Measurements from ENCODE around the gene MAPRE2.
A peak's percentile ranks its signal among the peaks of the same experiment; 100 is the strongest.

The MAPRE2 gene

DNA sequence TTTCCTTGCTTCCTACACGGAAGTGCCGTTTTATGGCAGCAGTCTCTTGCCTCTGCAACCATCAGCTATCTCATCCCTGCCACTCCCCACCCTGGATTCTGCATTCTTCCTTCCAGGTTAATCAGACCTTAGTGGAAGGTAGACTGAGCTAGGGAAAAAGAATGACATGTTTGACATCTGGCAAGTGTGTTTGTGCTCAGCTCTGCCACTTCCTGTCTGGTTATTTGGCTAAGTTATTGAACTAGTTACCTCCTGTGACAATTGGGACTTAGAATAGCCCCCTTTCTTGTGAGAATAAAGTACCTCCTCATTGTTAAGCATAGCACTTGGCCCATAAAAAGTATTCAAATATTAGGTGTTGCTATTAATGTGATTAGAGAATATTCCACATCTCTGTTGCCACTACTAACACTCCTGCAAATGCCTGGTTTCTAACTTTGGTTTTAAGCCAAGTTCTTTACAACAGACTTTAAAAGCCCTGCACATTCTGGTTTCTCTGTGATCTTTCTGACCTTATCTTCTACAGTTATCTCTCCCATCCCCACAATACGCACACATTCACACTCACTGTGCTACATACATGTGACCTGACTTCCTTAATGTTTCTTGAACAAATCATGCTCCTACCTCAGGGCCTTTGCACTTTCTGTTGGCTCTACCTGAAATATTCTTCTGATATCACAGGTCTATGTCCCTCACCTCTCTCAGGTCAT lies 10.8 kb upstream of the MAPRE2 start:
- Histone ChIP-seq H3K9ac (ENCODE audit: low read length) (peak overlapping the region; percentile 71), H2AK5ac (ENCODE audit: low read length, severe bottlenecking) (no peak overlapping the region), H3K4me1 (ENCODE audit: control insufficient read depth, insufficient read depth, low read depth, low read length) (peaks cover 4% of the 10 kb centered on the region), H2BK15ac (ENCODE audit: low read depth, poor library complexity, severe bottlenecking) (no peak overlapping the region), H3K9me3 (ENCODE audit: control insufficient read depth, low read length) (no peaks in the 10 kb centered on the region), H4K91ac (ENCODE audit: low read length) (no peak overlapping the region), H3K36me3 (ENCODE audit: control insufficient read depth in 1 of 2, insufficient read depth in 2 of 2, low read depth in 1 of 2, low read length in 2 of 2) (no peaks in the 10 kb centered on the region), H2AFZ (ENCODE audit: low read depth, low read length) (no peak overlapping the region), H3K23ac (ENCODE audit: low read length in 2 of 2) (no peak overlapping the region), H3K4ac (ENCODE audit: low read depth in 1 of 2, low read length in 2 of 2) (no peak overlapping the region), H3K4me3 (ENCODE audit: insufficient read depth in 1 of 2, low read depth in 1 of 2, low read length in 2 of 2) (peak overlapping the region in 1 of 2 experiments; percentile 28), H2BK12ac (ENCODE audit: low read length in 2 of 2) (no peak overlapping the region), H3K4me2 (ENCODE audit: low read length, poor library complexity, severe bottlenecking) (no peak overlapping the region), H3K18ac (ENCODE audit: low read depth in 1 of 2, low read length in 2 of 2) (no peak overlapping the region), H4K8ac (ENCODE audit: low read length) (peak overlapping the region; percentile 8), H3K79me1 (replicated peaks; ENCODE audit: low read length, poor library complexity, severe bottlenecking) (no peaks in the 10 kb centered on the region), H3K27ac (ENCODE audit: low read length, poor library complexity, severe bottlenecking) (no peak overlapping the region), H2BK5ac (ENCODE audit: low read depth, low read length, poor library complexity, severe bottlenecking) (no peak overlapping the region), H3K14ac (ENCODE audit: low read length in 2 of 2) (no peak overlapping the region), H2BK120ac (ENCODE audit: low read depth, low read length) (no peak overlapping the region), H3K27me3 (ENCODE audit: control insufficient read depth in 1 of 2, insufficient read depth in 1 of 2, low read length in 2 of 2) (no peaks in the 10 kb centered on the region)
- 62% methylated on average over 2 of the region's 3 CpGs for WGBS
- no peak for DNase-seq

DNA sequence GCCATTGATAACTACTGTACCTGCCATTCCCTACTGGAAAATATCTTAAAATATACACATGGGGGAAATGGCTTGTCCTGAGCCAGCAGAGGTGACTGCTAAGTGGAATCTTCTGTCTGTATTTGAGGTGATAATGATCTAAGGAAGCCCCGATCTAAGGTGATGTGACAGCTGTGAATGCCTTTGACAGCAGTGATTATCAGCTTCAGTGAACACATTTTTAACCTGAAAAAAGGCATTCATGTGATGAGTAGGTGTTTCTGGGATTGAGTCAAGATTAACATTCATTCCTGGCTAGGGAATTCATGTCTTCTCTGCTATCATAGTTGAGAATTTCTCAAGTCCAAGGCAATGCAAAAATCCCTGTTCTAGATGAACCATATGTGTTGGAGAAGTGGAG lies 9.1 kb upstream of the MAPRE2 start:
- H3K36me3 ChIP-seq (ENCODE audit: control insufficient read depth in 1 of 2, insufficient read depth in 2 of 2, low read depth in 1 of 2, low read length in 2 of 2) = no peaks in the 10 kb centered on the region
- WGBS = 87% methylated on average over 1 of the region's 1 CpG
- no peak overlapping the region for H3K27ac ChIP-seq (ENCODE audit: low read length, poor library complexity, severe bottlenecking)
- H2BK15ac ChIP-seq (ENCODE audit: low read depth, poor library complexity, severe bottlenecking) = no peak overlapping the region
- H3K4me3 ChIP-seq (ENCODE audit: insufficient read depth in 1 of 2, low read depth in 1 of 2, low read length in 2 of 2) = no peak overlapping the region
- H3K4ac ChIP-seq (ENCODE audit: low read depth in 1 of 2, low read length in 2 of 2) = no peak overlapping the region
- peaks cover 4% of the 10 kb centered on the region for H3K4me1 ChIP-seq (ENCODE audit: control insufficient read depth, insufficient read depth, low read depth, low read length)
- no peak overlapping the region for H2BK120ac ChIP-seq (ENCODE audit: low read depth, low read length)
- H3K9ac ChIP-seq (ENCODE audit: low read length) = no peak overlapping the region
- H3K4me2 ChIP-seq (ENCODE audit: low read length, poor library complexity, severe bottlenecking) = no peak overlapping the region
- no peak overlapping the region for H4K8ac ChIP-seq (ENCODE audit: low read length)
- no peak for DNase-seq
- no peaks in the 10 kb centered on the region for H3K27me3 ChIP-seq (ENCODE audit: control insufficient read depth in 1 of 2, insufficient read depth in 1 of 2, low read length in 2 of 2)
- no peaks in the 10 kb centered on the region for H3K79me1 ChIP-seq (replicated peaks; ENCODE audit: low read length, poor library complexity, severe bottlenecking)
- no peak overlapping the region for H3K14ac ChIP-seq (ENCODE audit: low read length in 2 of 2)
- H2BK5ac ChIP-seq (ENCODE audit: low read depth, low read length, poor library complexity, severe bottlenecking) = no peak overlapping the region
- H2AFZ ChIP-seq (ENCODE audit: low read depth, low read length) = no peak overlapping the region
- H4K91ac ChIP-seq (ENCODE audit: low read length) = no peak overlapping the region
- H3K18ac ChIP-seq (ENCODE audit: low read depth in 1 of 2, low read length in 2 of 2) = no peak overlapping the region
- no peak overlapping the region for H3K23ac ChIP-seq (ENCODE audit: low read length in 2 of 2)
- no peak overlapping the region for H2AK5ac ChIP-seq (ENCODE audit: low read length, severe bottlenecking)
- H2BK12ac ChIP-seq (ENCODE audit: low read length in 2 of 2) = no peak overlapping the region
- H3K9me3 ChIP-seq (ENCODE audit: control insufficient read depth, low read length) = no peaks in the 10 kb centered on the region

DNA sequence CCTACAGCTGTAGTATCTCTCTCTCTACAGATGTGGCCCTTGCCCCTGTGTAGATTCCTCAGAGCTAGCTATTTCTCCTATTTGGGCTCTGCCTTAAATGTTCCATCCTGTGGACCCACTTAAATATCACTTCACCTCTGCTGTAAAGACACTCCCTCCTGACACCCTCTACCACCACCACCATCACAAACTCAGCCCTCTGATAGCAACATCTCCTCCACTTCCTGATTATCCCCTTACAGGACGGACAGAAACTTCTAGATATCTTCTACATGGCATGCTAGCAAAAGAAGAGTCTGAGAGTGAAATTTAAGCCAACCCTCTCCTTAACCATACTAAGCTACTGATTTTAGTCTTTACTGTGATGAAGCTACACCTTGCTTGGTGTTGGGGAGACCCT lies 3.2 kb upstream of the MAPRE2 start:
- Histone ChIP-seq H3K18ac (ENCODE audit: low read depth in 1 of 2, low read length in 2 of 2) (no peak overlapping the region), H2BK15ac (ENCODE audit: low read depth, poor library complexity, severe bottlenecking) (no peak overlapping the region), H2BK5ac (ENCODE audit: low read depth, low read length, poor library complexity, severe bottlenecking) (no peak overlapping the region), H3K9ac (ENCODE audit: low read length) (no peak overlapping the region), H3K79me1 (replicated peaks; ENCODE audit: low read length, poor library complexity, severe bottlenecking) (no peaks in the 10 kb centered on the region), H2AK5ac (ENCODE audit: low read length, severe bottlenecking) (no peak overlapping the region), H3K27me3 (ENCODE audit: control insufficient read depth in 1 of 2, insufficient read depth in 1 of 2, low read length in 2 of 2) (no peaks in the 10 kb centered on the region), H3K9me3 (ENCODE audit: control insufficient read depth, low read length) (no peaks in the 10 kb centered on the region), H3K4ac (ENCODE audit: low read depth in 1 of 2, low read length in 2 of 2) (no peak overlapping the region), H4K91ac (ENCODE audit: low read length) (no peak overlapping the region), H2BK120ac (ENCODE audit: low read depth, low read length) (no peak overlapping the region), H2BK12ac (ENCODE audit: low read length in 2 of 2) (no peak overlapping the region), H2AFZ (ENCODE audit: low read depth, low read length) (no peak overlapping the region), H3K4me3 (ENCODE audit: insufficient read depth in 1 of 2, low read depth in 1 of 2, low read length in 2 of 2) (no peak overlapping the region), H3K27ac (ENCODE audit: low read length, poor library complexity, severe bottlenecking) (no peak overlapping the region), H3K4me1 (ENCODE audit: control insufficient read depth, insufficient read depth, low read depth, low read length) (peaks cover 3% of the 10 kb centered on the region), H3K14ac (ENCODE audit: low read length in 2 of 2) (no peak overlapping the region), H3K23ac (ENCODE audit: low read length in 2 of 2) (no peak overlapping the region), H3K36me3 (ENCODE audit: control insufficient read depth in 1 of 2, insufficient read depth in 2 of 2, low read depth in 1 of 2, low read length in 2 of 2) (no peaks in the 10 kb centered on the region), H3K4me2 (ENCODE audit: low read length, poor library complexity, severe bottlenecking) (no peak overlapping the region), H4K8ac (ENCODE audit: low read length) (no peak overlapping the region)
- no peak for DNase-seq
- WGBS = no CpG with 5 or more reads among the region's 1 CpG

DNA sequence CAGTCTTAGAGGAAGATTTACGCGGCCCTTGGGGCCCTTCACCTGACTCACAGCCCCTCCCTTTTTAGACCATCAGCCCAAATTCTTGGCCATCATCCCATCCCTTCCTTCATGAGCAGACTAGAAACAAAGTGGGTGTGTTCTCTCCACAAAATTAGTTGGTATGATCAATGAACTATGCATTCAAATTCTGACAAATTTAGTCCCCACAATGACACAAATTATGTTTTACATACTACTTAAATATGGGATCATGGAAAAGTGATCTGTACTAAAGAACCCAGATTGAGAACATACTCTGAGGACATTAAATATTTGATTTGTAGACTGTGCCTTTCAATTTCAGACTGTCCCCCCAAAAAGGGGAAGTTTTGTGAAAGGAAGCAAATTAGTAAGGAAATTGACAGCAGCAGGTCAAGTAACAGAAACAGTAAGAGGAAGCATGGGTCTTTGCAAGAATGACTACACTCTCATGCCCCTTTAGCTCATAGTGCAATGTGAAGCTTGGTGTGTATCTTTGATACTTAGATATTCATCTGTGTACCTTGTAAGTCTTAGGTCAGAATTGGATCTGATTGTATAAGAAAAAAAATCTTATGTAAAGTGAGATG lies 2.2 kb upstream of the MAPRE2 start:
- H2BK15ac ChIP-seq (ENCODE audit: low read depth, poor library complexity, severe bottlenecking) = no peak overlapping the region
- peaks cover 2% of the 10 kb centered on the region for H3K79me1 ChIP-seq (replicated peaks; ENCODE audit: low read length, poor library complexity, severe bottlenecking)
- no peak overlapping the region for H2BK12ac ChIP-seq (ENCODE audit: low read length in 2 of 2)
- H4K8ac ChIP-seq (ENCODE audit: low read length) = no peak overlapping the region
- H3K9me3 ChIP-seq (ENCODE audit: control insufficient read depth, low read length) = no peaks in the 10 kb centered on the region
- H2BK120ac ChIP-seq (ENCODE audit: low read depth, low read length) = no peak overlapping the region
- H3K4ac ChIP-seq (ENCODE audit: low read depth in 1 of 2, low read length in 2 of 2) = no peak overlapping the region
- no peak overlapping the region for H3K4me3 ChIP-seq (ENCODE audit: insufficient read depth in 1 of 2, low read depth in 1 of 2, low read length in 2 of 2)
- WGBS = 100% methylated on average over 1 of the region's 2 CpGs
- no peak overlapping the region for H2AK5ac ChIP-seq (ENCODE audit: low read length, severe bottlenecking)
- H3K4me1 ChIP-seq (ENCODE audit: control insufficient read depth, insufficient read depth, low read depth, low read length) = peaks cover 3% of the 10 kb centered on the region
- no peak overlapping the region for H3K14ac ChIP-seq (ENCODE audit: low read length in 2 of 2)
- no peak overlapping the region for H2AFZ ChIP-seq (ENCODE audit: low read depth, low read length)
- no peak overlapping the region for H2BK5ac ChIP-seq (ENCODE audit: low read depth, low read length, poor library complexity, severe bottlenecking)
- no peak for DNase-seq
- H3K27me3 ChIP-seq (ENCODE audit: control insufficient read depth in 1 of 2, insufficient read depth in 1 of 2, low read length in 2 of 2) = no peaks in the 10 kb centered on the region
- no peak overlapping the region for H3K9ac ChIP-seq (ENCODE audit: low read length)
- H3K4me2 ChIP-seq (ENCODE audit: low read length, poor library complexity, severe bottlenecking) = no peak overlapping the region
- no peak overlapping the region for H3K18ac ChIP-seq (ENCODE audit: low read depth in 1 of 2, low read length in 2 of 2)
- H3K23ac ChIP-seq (ENCODE audit: low read length in 2 of 2) = no peak overlapping the region
- H3K36me3 ChIP-seq (ENCODE audit: control insufficient read depth in 1 of 2, insufficient read depth in 2 of 2, low read depth in 1 of 2, low read length in 2 of 2) = no peaks in the 10 kb centered on the region
- no peak overlapping the region for H3K27ac ChIP-seq (ENCODE audit: low read length, poor library complexity, severe bottlenecking)
- H4K91ac ChIP-seq (ENCODE audit: low read length) = no peak overlapping the region
